NT2/D1 (cell line): Measurements from ENCODE around the gene DENND5A.
"Not testable (repeated sequence)": the region's sequence is repeated elsewhere in the genome, so short reads cannot be mapped to it uniquely, and the experiment has no call there.

Experiments used
- SUZ12 ChIP-seq: IDR thresholded peaks from 2 replicates; pipeline ENCODE4 v1.6.1; 2011; ENCODE audit not compliant: insufficient read length, insufficient read depth; ENCODE audit errors: extremely low read depth
- YY1 ChIP-seq: IDR thresholded peaks from 2 replicates; pipeline ENCODE4 v1.6.1; 2011; ENCODE audit not compliant: insufficient read length, insufficient read depth
- ZNF274 ChIP-seq: IDR thresholded peaks from 2 replicates; pipeline ENCODE4 v1.6.1; 2011; ENCODE audit warnings: mild to moderate bottlenecking, low read depth, low read length

GRCh38 chr11:9220853-9221252 is 44.3 kb downstream of the DENND5A start:
- not testable (repeated sequence) for TF ChIP-seq ZNF274, SUZ12, YY1
